ENCODE data around the gene DOCK4.

GRCh38 chr7:112189691-112190090, 16.5 kb downstream of the DOCK4 start:
- TF ChIP-seq CTCF (IDR thresholded peaks at IDR 0.05; ENCODE audit: insufficient read depth, low read length) (no peak), POLR2AphosphoS5 (IDR thresholded peaks at IDR 0.05; ENCODE audit: low read depth) (no peak), REST (IDR thresholded peaks at IDR 0.05; ENCODE audit: insufficient replicate concordance, low read depth) (no peak), GABPA (IDR thresholded peaks at IDR 0.05; ENCODE audit: low read depth) (no peak)
